KMS-11 (cell line): ENCODE results near the gene EHBP1L1.

Source experiments
- H2AFZ ChIP-seq: fragments of 200-600 bp; sonication (generic); 2 replicates; pipeline ENCODE4 v1.6.1; 2016; ENCODE audit warnings: antibody characterized with exemption, mixed run types, low read depth
- H3K27ac ChIP-seq: fragments of 200-600 bp; sonication (generic); 2 replicates; pipeline ENCODE4 v1.6.1; 2016; ENCODE audit warnings: mild to moderate bottlenecking, mixed run types
- H3K27me3 ChIP-seq: fragments of 200-600 bp; sonication (generic); 2 replicates; pipeline ENCODE4 v1.6.1; 2017; ENCODE audit warnings: mild to moderate bottlenecking, low read depth, mixed run types, moderate library complexity; ENCODE audit not compliant: insufficient read depth
- H3K36me3 ChIP-seq: fragments of 200-600 bp; sonication (generic); 2 replicates; pipeline ENCODE4 v1.6.1; 2017; ENCODE audit warnings: mild to moderate bottlenecking, mixed run types; ENCODE audit not compliant: insufficient read depth
- H3K4me1 ChIP-seq: fragments of 200-600 bp; sonication (generic); 2 replicates; pipeline ENCODE4 v1.6.1; 2016; ENCODE audit warnings: mild to moderate bottlenecking, low read depth, mixed run types; ENCODE audit not compliant: poor library complexity, severe bottlenecking
- H3K4me2 ChIP-seq: fragments of 200-600 bp; sonication (generic); 2 replicates; pipeline ENCODE4 v1.7.0; 2016; ENCODE audit warnings: mild to moderate bottlenecking, mixed run types
- H3K4me3 ChIP-seq: fragments of 200-600 bp; sonication (generic); IDR thresholded peaks from 2 replicates; pipeline ENCODE4 v1.6.1; 2017; ENCODE audit warnings: low read depth, low read length, mixed read lengths; ENCODE audit not compliant: insufficient read depth
- H3K79me2 ChIP-seq: fragments of 200-600 bp; sonication (generic); 2 replicates; pipeline ENCODE4 v1.6.1; 2016; ENCODE audit warnings: low read depth, mixed run types; ENCODE audit not compliant: insufficient read depth
- H3K9ac ChIP-seq: fragments of 200-600 bp; sonication (generic); 2 replicates; pipeline ENCODE4 v1.6.1; 2016; ENCODE audit warnings: mild to moderate bottlenecking, mixed run types
- H4K20me1 ChIP-seq: fragments of 200-600 bp; sonication (generic); 2 replicates; pipeline ENCODE4 v1.6.1; 2016; ENCODE audit warnings: mild to moderate bottlenecking, mixed run types; ENCODE audit not compliant: insufficient read depth
- CTCF ChIP-seq: fragments of 200-600 bp; sonication (generic); conservative IDR thresholded peaks from 2 replicates; pipeline ENCODE4 v1.6.1; 2017; ENCODE audit warnings: low read depth, mild to moderate bottlenecking, antibody characterized with exemption, low read length, moderate library complexity, mixed read lengths

Gene EHBP1L1

GRCh38 chr11:65573391-65574079 is 2.3 kb upstream of the EHBP1L1 start:
- TF ChIP-seq CTCF = no peak; the same call in 1 of the 2 replicates
- peak overlapping the region; percentile 44; the same call in 1 of the 2 replicates for H3K9ac ChIP-seq
- no peak overlapping the region for H2AFZ ChIP-seq
- H3K27ac ChIP-seq = peak overlapping the region; percentile 63
- no peaks in the 10 kb centered on the region for H3K36me3 ChIP-seq
- peaks cover 54% of the 10 kb centered on the region for H3K79me2 ChIP-seq
- H3K4me3 ChIP-seq = no peak overlapping the region
- H3K4me1 ChIP-seq = peaks cover 42% of the 10 kb centered on the region
- no peaks in the 10 kb centered on the region for H4K20me1 ChIP-seq
- peak overlapping the region; percentile 95 for H3K4me2 ChIP-seq
- no peaks in the 10 kb centered on the region for H3K27me3 ChIP-seq

GRCh38 chr11:65574109-65574810 is 1.6 kb upstream of the EHBP1L1 start:
- H3K4me2 ChIP-seq = peak overlapping the region; percentile 95
- H3K27me3 ChIP-seq = no peaks in the 10 kb centered on the region
- H3K79me2 ChIP-seq = peaks cover 50% of the 10 kb centered on the region
- no peaks in the 10 kb centered on the region for H4K20me1 ChIP-seq
- H2AFZ ChIP-seq = no peak overlapping the region
- no peaks in the 10 kb centered on the region for H3K36me3 ChIP-seq
- H3K4me1 ChIP-seq = peaks cover 43% of the 10 kb centered on the region
- H3K4me3 ChIP-seq = no peak overlapping the region
- TF ChIP-seq CTCF = peak; percentile 55
- H3K27ac ChIP-seq = peak overlapping the region; percentile 63
- peak overlapping the region; percentile 44; the same call in 1 of the 2 replicates for H3K9ac ChIP-seq

GRCh38 chr11:65574811-65575567 is 864 bp upstream of the EHBP1L1 start:
- no peak overlapping the region for H2AFZ ChIP-seq
- H3K9ac ChIP-seq = peak overlapping the region; percentile 36; the same call in 1 of the 2 replicates
- H3K36me3 ChIP-seq = no peaks in the 10 kb centered on the region
- peak overlapping the region; percentile 61 for H3K27ac ChIP-seq
- peak overlapping the region; percentile 95 for H3K4me2 ChIP-seq
- H3K79me2 ChIP-seq = peaks cover 50% of the 10 kb centered on the region
- no peaks in the 10 kb centered on the region for H3K27me3 ChIP-seq
- H3K4me3 ChIP-seq = no peak overlapping the region
- H4K20me1 ChIP-seq = no peaks in the 10 kb centered on the region
- peaks cover 43% of the 10 kb centered on the region for H3K4me1 ChIP-seq
- no peak for TF ChIP-seq CTCF

GRCh38 chr11:65576232-65576866 is 496 bp downstream of the EHBP1L1 start:
- Histone ChIP-seq H3K79me2 (peaks cover 41% of the 10 kb centered on the region), H2AFZ (no peak overlapping the region), H3K27ac (peak overlapping the region; percentile 70), H3K9ac (peak overlapping the region; percentile 76), H3K4me2 (peak overlapping the region; percentile 97), H3K36me3 (no peaks in the 10 kb centered on the region; the same call in 1 of the 2 replicates), H3K27me3 (no peaks in the 10 kb centered on the region), H3K4me3 (no peak overlapping the region), H4K20me1 (no peaks in the 10 kb centered on the region), H3K4me1 (peaks cover 39% of the 10 kb centered on the region)
- no peak for TF ChIP-seq CTCF
